ENCODE results near the gene POLR3H. TPM values are rescaled to one million over a fixed set of nuclear protein-coding genes. Genes with fewer than 3 reads are reported as not detected.
A peak's percentile ranks its signal among the peaks of the same experiment; 100 is the strongest.

The POLR3H gene
- total RNA-seq, 1 donor from 2014 or later: 22.5 TPM

GRCh38 chr22:41523464-41524221, 20.6 kb downstream of the POLR3H start:
- DNase-seq (ENCODE audit: low spot score): no peak
- peak; percentile 17 for ATAC-seq

- DNase-seq (ENCODE audit: low spot score) (no peak), ATAC-seq (no peak)
These were observed 21.5 kb downstream of the POLR3H start for GRCh38 chr22:41522813-41523212.

DNA sequence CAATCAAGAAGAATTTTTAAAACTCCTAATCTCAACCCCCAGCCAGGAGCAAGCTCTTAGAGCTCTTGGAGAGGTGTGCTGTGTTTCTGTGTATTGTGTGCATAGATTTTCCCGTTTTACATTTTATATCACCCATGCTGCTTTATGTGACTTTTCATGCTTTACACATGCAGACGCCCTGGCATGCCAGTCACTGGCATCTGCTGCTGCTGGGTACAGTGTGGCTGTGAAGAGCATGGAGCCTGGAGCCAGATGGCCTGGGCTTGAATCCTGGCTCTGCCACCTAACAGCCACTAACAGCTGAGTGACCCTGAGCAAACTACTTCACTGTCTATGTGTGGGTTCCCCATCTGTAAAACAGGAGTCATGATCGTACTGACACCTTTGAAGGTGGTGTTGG, 23.1 kb downstream of the POLR3H start:
- DNase-seq (ENCODE audit: low spot score) (no peak), ATAC-seq (no peak)

DNA sequence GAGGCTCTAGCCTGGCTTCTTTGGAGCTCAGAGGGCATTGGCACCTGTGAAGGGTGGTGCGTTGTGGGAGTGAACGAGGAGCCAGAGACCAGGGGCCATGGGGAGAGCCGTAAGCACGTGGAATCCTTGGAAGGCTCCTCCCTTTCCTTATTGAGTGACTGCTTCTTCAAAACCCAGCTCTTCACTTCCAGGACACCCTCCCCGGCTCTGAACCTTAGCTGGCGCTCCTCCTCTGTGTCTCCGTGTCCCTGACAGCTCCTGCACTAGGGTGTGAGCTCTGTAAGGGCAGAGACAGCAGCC, 26.3 kb downstream of the POLR3H start:
- ATAC-seq (no peak), DNase-seq (ENCODE audit: low spot score) (no peak)

- ATAC-seq (peak; percentile 83), DNase-seq (ENCODE audit: low spot score) (peak; percentile 78)
These were observed 26.9 kb downstream of the POLR3H start for GRCh38 chr22:41517172-41518047.

GRCh38 chr22:41516462-41516861, 27.8 kb downstream of the POLR3H start:
- ATAC-seq (no peak), DNase-seq (ENCODE audit: low spot score) (no peak)

DNA sequence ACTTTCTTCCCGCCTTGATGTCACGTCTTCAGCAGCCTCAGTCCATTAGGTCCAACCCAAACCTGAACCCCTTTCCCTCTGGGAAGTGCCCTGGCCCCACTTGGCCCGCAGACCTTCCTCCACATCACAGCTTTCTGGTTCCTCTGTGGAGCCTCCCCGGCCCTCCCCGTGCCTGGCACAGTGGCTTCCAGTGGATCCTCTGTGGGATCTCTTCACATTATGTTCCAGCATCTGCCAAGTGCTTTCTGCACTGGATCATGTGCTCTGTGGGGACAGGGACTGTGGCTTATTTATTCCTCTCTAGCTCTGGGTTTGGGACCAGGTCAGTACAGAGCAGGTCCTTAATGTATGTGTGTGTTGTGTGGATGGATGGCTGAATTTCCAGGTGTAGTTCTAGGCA, 30.9 kb downstream of the POLR3H start:
- ATAC-seq (no peak), DNase-seq (ENCODE audit: low spot score) (no peak)

- DNase-seq (ENCODE audit: low spot score): peak; percentile 72
- ATAC-seq: peak; percentile 77
These were observed 31.7 kb downstream of the POLR3H start for GRCh38 chr22:41512421-41513194.

GRCh38 chr22:41511521-41511968, 32.7 kb downstream of the POLR3H start:
- no peak for DNase-seq (ENCODE audit: low spot score)
- peak; percentile 47 for ATAC-seq

GRCh38 chr22:41508770-41509170, 35.5 kb downstream of the POLR3H start:
- ATAC-seq (no peak), DNase-seq (ENCODE audit: low spot score) (no peak)

DNA sequence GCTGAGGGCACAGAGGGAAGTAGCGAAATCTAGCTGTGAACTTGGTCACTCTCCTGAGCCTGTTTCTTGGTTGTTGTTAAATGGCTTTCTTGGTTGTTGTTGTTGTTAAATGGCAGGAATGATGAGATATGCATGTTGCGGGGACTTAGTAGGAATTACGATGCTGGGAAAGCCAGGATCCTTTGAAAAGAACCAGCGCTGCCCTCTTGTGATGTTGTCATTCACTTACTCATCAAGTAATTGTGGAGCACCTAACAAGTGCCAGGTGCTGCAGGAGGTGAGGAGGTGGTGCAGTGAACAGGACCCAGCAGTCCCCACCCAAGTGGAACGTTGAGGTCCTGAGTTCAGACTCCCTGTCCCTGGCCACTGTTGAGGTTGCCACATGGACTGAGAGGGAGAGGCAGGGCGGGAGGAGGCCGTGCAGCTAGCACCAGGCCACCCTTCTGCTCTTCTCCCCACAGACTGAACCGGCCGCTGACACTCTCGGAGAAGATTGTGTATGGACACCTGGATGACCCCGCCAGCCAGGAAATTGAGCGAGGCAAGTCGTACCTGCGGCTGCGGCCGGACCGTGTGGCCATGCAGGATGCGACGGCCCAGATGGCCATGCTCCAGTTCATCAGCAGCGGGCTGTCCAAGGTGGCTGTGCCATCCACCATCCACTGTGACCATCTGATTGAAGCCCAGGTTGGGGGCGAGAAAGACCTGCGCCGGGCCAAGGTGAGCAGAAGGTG, 36.8 kb downstream of the POLR3H start:
- DNase-seq (ENCODE audit: low spot score) (no peak), ATAC-seq (no peak)

GRCh38 chr22:41505511-41506220, 38.6 kb downstream of the POLR3H start:
- ATAC-seq (no peak), DNase-seq (ENCODE audit: low spot score) (no peak)

DNA sequence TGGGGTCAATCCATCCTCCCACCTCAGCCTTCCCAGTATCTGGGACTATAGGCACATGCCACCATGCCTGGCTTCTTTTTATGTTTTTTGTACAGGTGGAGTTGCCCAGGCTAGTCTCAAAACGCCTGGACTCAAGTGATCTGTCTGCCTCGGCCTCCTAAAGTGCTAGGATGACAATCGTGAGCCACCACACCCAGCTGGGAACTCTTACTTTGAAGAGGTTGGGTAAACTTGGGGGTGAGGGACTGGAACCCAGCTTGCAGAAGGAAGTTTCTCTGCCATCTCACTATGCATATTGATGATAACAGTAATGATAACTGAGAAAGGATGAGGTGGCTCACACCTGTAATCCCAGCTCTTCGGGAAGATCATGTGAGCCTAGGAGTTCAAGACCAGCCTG, 39.5 kb downstream of the POLR3H start:
- DNase-seq (ENCODE audit: low spot score) (no peak), ATAC-seq (no peak)

- DNase-seq (ENCODE audit: low spot score): no peak
- ATAC-seq: no peak
These were observed 39.9 kb downstream of the POLR3H start for GRCh38 chr22:41504397-41504796.

DNA sequence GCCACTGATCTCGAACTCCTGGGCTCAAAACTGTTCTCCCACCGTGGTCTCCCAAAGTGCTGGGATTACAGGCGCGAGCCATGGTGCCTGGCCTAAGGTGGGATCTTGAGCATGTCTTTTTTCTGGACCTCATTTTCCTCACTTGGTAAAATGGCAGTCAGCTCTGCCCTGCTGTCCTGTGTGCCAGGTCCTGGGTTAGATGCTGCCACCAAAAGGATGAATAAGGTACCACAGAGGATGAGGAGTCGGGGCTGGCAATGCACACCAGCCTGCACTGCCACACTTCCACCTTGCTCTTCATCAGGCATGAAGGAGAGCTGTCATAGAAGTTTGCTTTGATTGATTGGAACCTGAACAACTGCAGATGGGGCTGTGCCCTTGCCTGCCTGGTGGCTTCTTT, 43.1 kb downstream of the POLR3H start:
- DNase-seq (ENCODE audit: low spot score) (no peak), ATAC-seq (peak; percentile 63)

DNA sequence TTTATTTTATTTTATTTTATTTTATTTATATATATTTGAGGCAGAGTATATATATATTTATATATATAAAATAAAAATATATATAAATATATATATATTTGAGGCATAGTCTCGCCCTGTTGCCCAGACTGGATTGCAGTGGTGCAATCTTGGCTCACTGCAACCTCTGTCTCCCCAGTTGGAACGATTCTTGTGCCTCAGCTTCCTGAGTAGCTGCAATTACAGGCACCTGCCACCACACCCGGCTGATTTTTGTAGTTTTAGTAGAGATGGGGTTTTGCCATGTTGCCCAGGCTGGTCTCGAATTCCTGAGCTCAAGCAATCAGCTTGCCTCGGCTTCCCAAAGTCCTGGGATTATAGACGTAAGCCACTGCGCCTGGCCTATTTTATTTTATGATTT, 44.0 kb downstream of the POLR3H start:
- no peak for DNase-seq (ENCODE audit: low spot score)
- ATAC-seq: no peak

DNA sequence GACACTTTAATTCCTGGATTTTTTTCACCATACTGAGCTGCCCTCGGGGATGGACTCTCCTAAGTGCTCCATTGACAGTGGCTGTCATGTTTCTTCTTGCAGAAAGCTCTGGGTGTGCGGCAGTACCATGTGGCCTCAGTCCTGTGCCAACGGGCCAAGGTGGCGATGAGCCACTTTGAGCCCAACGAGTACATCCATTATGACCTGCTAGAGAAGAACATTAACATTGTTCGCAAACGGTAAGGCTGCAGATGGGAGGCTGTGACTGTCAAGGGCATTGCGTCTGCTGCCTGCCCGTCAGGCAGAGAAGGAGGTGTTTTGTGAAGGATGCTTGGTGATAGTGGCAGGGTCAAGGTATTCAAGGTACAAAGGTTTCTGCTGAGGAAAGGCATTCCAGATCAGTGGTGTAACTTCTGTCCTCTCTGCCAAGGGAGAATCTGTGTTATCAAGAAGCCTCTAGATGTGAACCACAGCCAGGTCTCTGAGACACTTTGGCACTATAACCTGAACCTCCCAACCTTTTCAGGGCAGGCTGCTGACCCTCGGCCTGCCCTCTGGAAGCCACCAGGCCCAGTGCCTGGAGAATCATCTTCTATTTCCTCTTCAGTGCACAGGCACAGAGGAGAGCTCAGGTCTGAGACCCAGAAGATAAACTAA, 44.5 kb downstream of the POLR3H start:
- ATAC-seq (peak; percentile 87), DNase-seq (ENCODE audit: low spot score) (peak; percentile 69)

DNA sequence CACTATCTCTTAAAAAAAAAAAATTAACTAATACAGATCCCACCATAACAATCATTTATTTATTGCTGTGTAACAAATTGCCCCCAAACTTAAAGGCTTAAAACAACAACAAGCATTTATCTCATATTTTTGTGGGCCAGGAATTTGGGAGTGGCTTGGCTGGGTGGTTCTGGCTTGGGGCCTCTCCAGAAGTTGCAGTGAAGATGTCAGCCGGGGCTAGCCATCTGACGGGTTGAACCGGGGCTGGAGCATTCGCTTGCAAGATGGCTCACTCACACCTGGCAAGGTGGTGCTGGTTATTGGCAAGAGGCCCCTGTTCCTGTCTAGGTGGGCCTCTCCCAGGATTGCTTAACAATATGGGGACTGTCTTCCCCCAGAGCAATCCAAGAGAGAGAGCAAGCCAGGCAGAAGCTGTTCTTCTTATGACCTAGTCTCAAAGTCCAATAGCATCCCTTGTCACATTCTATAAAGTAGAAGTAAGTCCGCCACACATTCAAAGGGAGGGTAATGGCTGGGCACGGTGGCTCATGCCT, 45.9 kb downstream of the POLR3H start:
- no peak for ATAC-seq
- no peak for DNase-seq (ENCODE audit: low spot score)

- no peak for ATAC-seq
- DNase-seq (ENCODE audit: low spot score): no peak
These were observed 52.7 kb downstream of the POLR3H start for GRCh38 chr22:41491374-41492100.

All from left lobe of liver (tissue), 2 donors.